GM12878 (cell line): ENCODE results near the gene SNAP47. TPM values are rescaled to one million over a fixed set of nuclear protein-coding genes. Genes with fewer than 3 reads are reported as not detected.

Source experiments
- ATAC-seq: fragments of 200-7000 bp; cut with Tn5 transposase; 3 replicates; pipeline ENCODE4 v1.9.1; 2020; ENCODE audit warnings: mild to moderate bottlenecking, moderate library complexity
- BruUV-seq: library from RNA; stranded (reverse); fragments of 400-500 nt; replicated peaks from 2 replicates; lab custom pipeline; 2021; lab: Mats Ljungman, UMichigan
- CTCF ChIA-PET: fragments of 300-600 bp; sonication (Branson Sonifier 250); formaldehyde crosslinking; extraction: SDS; loops from one replicate; lab custom pipeline; 2021; ENCODE audit warnings: inconsistent platforms; lab: Yijun Ruan, JAX
- POLR2A ChIA-PET: fragments of 350-600 bp; formaldehyde crosslinking; extraction: SDS; loops from one replicate; lab custom pipeline; 2021; ENCODE audit warnings: inconsistent platforms; lab: Charles Lee
- RAD21 ChIA-PET: fragments of 300-600 bp; sonication (Branson Sonifier 250); formaldehyde crosslinking; loops from one replicate; lab custom pipeline; 2023; ENCODE audit warnings: antibody characterized with exemption; ENCODE audit not compliant: unreplicated experiment; lab: Charles Lee
- SMC1A ChIA-PET: fragments of 300-600 bp; sonication (Branson Sonifier 250); formaldehyde crosslinking; loops from one replicate; lab custom pipeline; 2023; ENCODE audit not compliant: unreplicated experiment, uncharacterized antibody; lab: Charles Lee
- DNase-seq: peaks from one replicate; pipeline ENCODE4 v3.0.0-alpha.2; 2011; ENCODE audit warnings: low read depth, low spot score
- FAIRE-seq: peaks from 3 replicates; lab custom pipeline; 2011; peaks lifted over from hg19 to GRCh38; lab: Jason Lieb, UNC
- H2AFZ ChIP-seq: 2 replicates; pipeline ENCODE4 v1.6.0; 2011; ENCODE audit warnings: low read depth, low read length, control low read depth; ENCODE audit not compliant: control insufficient read depth
- H3K27ac ChIP-seq: 2 replicates; pipeline ENCODE4 v1.5.1; 2011; ENCODE audit warnings: control low read depth; ENCODE audit not compliant: control insufficient read depth, insufficient read depth
- H3K27me3 ChIP-seq, 2 experiments: replicated peaks in 1 of 2; 2 replicates each; pipeline versions ENCODE4 v1.6.0 to v1.6.1; 2011; ENCODE audit warnings: low read length in 1 of 2; ENCODE audit not compliant: control insufficient read depth in 2 of 2, insufficient read depth in 2 of 2
- H3K36me3 ChIP-seq, 2 experiments: 2 replicates each; pipeline ENCODE4 v1.5.1; 2011; ENCODE audit warnings: low read length in 1 of 2; ENCODE audit not compliant: control insufficient read depth in 2 of 2, insufficient read depth in 2 of 2
- H3K4me1 ChIP-seq: 2 replicates; pipeline ENCODE4 v1.6.1; 2011; ENCODE audit warnings: mild to moderate bottlenecking, low read length, moderate library complexity, mixed read lengths; ENCODE audit not compliant: control insufficient read depth, insufficient read depth
- H3K4me2 ChIP-seq: 2 replicates; pipeline ENCODE4 v1.6.0; 2011; ENCODE audit warnings: control low read depth; ENCODE audit not compliant: control insufficient read depth, insufficient read depth
- H3K4me3 ChIP-seq: fragments of 200-600 bp; sonication (generic); 2 replicates; pipeline ENCODE4 v1.5.1; 2016
- H3K79me2 ChIP-seq: 2 replicates; pipeline ENCODE4 v1.6.0; 2011; ENCODE audit warnings: low read length; ENCODE audit not compliant: control insufficient read depth, insufficient read depth
- H3K9ac ChIP-seq: 2 replicates; pipeline ENCODE4 v1.8.0; 2011; ENCODE audit warnings: low read length, control low read depth, mixed read lengths; ENCODE audit not compliant: control insufficient read depth, insufficient read depth
- H3K9me3 ChIP-seq: replicated peaks from 3 replicates; pipeline ENCODE4 v1.5.1; 2011; ENCODE audit warnings: mild to moderate bottlenecking, low read length; ENCODE audit not compliant: control insufficient read depth, insufficient read depth
- H4K20me1 ChIP-seq: 2 replicates; pipeline ENCODE4 v1.6.0; 2011; ENCODE audit not compliant: control insufficient read depth, insufficient read depth
- ATF2 ChIP-seq: IDR thresholded peaks from 2 replicates; pipeline ENCODE4 v1.6.1; 2012; ENCODE audit warnings: low read length, inconsistent platforms
- CEBPB ChIP-seq, 2 experiments: fragments of 150-350 bp in 1 of 2; IDR thresholded peaks; 2 replicates each; pipeline ENCODE4 v1.6.1; 2012 to 2014; ENCODE audit warnings: low read depth in 2 of 2, low read length in 2 of 2, borderline replicate concordance in 1 of 2, inconsistent platforms in 1 of 2
- FOS ChIP-seq: IDR thresholded peaks from 3 replicates; pipeline ENCODE4 v1.6.1; 2011; ENCODE audit warnings: borderline replicate concordance; ENCODE audit not compliant: insufficient read length; ENCODE audit errors: extremely low read depth
- GATAD2B ChIP-seq: fragments of 450-650 bp; conservative IDR thresholded peaks from 2 replicates; pipeline ENCODE4 v1.6.1; 2017; ENCODE audit warnings: low read depth, mild to moderate bottlenecking, moderate library complexity
- NFIC ChIP-seq: IDR thresholded peaks from 2 replicates; pipeline ENCODE4 v1.6.1; 2012; ENCODE audit warnings: low read depth, mild to moderate bottlenecking, inconsistent platforms, low read length, moderate library complexity
- NKRF ChIP-seq: fragments of 450-650 bp; conservative IDR thresholded peaks from 2 replicates; pipeline ENCODE4 v1.6.1; 2017; ENCODE audit warnings: mild to moderate bottlenecking, moderate library complexity
- REST ChIP-seq: IDR thresholded peaks from 2 replicates; pipeline ENCODE4 v1.6.1; 2012; ENCODE audit warnings: mild to moderate bottlenecking, low read depth, low read length
- SIN3A ChIP-seq: IDR thresholded peaks from 2 replicates; pipeline ENCODE4 v1.6.1; 2012; ENCODE audit warnings: low read depth, low read length, improper control_type of control experiment
- SIX5 ChIP-seq: IDR thresholded peaks from 2 replicates; pipeline ENCODE4 v1.6.1; 2011; ENCODE audit warnings: mild to moderate bottlenecking, low read depth, low read length, moderate library complexity; ENCODE audit not compliant: severe bottlenecking
- ZNF274 ChIP-seq: IDR thresholded peaks from one replicate; pipeline ENCODE4 v1.8.0; 2011; ENCODE audit not compliant: insufficient read length, insufficient read depth
- ZNF622 ChIP-seq: fragments of 450-650 bp; IDR thresholded peaks from 2 replicates; pipeline ENCODE4 v1.6.1; 2017; ENCODE audit warnings: mild to moderate bottlenecking, inconsistent platforms
- WGBS: methylation state at CpG from one replicate; pipeline ENCODE4 v1.1.6; 2016; ENCODE audit warnings: low lambda C conversion rate; ENCODE audit not compliant: insufficient replicate concordance, insufficient coverage; ENCODE audit errors: missing lambda C conversion rate; 5-methylcytosine and 5-hydroxymethylcytosine counted together
- in situ Hi-C: fragments of 300-500 bp; cut with MboI; formaldehyde crosslinking; loops from 9 replicates; pipeline ENCODE4 v1.14.3; 2018; ENCODE audit warnings: mixed read lengths
- intact Hi-C: fragments of 100-400 bp; cut with micrococcal nuclease; formaldehyde crosslinking; loops from one replicate; pipeline ENCODE4 v1.14.2; 2022; ENCODE audit not compliant: unreplicated experiment
- polyA plus RNA-seq, 11 experiments: library from polyadenylated mRNA; depleted of rRNA in 4 of 11; unstranded in 6 of 11; stranded (reverse) in 5 of 11; fragments of >200 nt; fragmentation: Nextera tagmentation in 4 of 11; fragmentation: Illumina TruSeq in 1 of 11; extraction: Ambion mirVana in 4 of 11; extraction: Trizol in 1 of 11; gene quantifications; 1 replicate in 1 of 11; 2 replicates in 10 of 11; pipeline versions ENCODE4 v1.2.1 to v1.2.3, GENCODE V29; 2011 to 2016; ENCODE audit warnings: inconsistent platforms in 2 of 11, missing spikeins in 2 of 11, low read depth in 1 of 11
- total RNA-seq, 4 experiments: library from RNA; depleted of rRNA in 3 of 4; stranded (reverse); fragments of >200 nt in 3 of 4; fragmentation: Illumina TruSeq in 1 of 4; extraction: Trizol in 1 of 4; gene quantifications; 2 replicates each; pipeline versions ENCODE4 v1.2.1 to v1.2.3, GENCODE V29; 2013 to 2021

Gene SNAP47
- total and polyA plus RNA-seq, 10 of the 15 experiments (the other 5 are each of a cell fraction or from before 2014, with no cell fraction given): 1.3 to 39.6 (median 25.2) TPM

- TF ChIP-seq REST: no peak
Measured at GRCh38 chr1:227790034-227790400, 54.8 kb downstream of the SNAP47 start (continued).

- ChIA-PET RAD21 (no interaction called here), SMC1A (no interaction called here), POLR2A (no interaction called here), CTCF (no interaction called here)
- Histone ChIP-seq H3K4me1 (peaks cover 6% of the 10 kb centered on the region; the same call in 1 of the 2 replicates), H2AFZ (no peak overlapping the region), H3K27me3 (no peaks in the 10 kb centered on the region), H4K20me1 (no peaks in the 10 kb centered on the region), H3K9me3 (no peaks in the 10 kb centered on the region), H3K79me2 (no peaks in the 10 kb centered on the region), H3K4me3 (no peak overlapping the region), H3K36me3 (no peaks in the 10 kb centered on the region), H3K27ac (no peak overlapping the region), H3K9ac (no peak overlapping the region), H3K4me2 (no peak overlapping the region)
- no peak for FAIRE-seq
- intact Hi-C loops: no loop called here
- WGBS: 49% methylated on average over 4 of the region's 4 CpGs
- DNase-seq: no peak
- TF ChIP-seq NKRF: no peak
- TF ChIP-seq ATF2: no peak
- TF ChIP-seq NFIC: no peak
- TF ChIP-seq SIN3A: no peak
- TF ChIP-seq GATAD2B: no peak
- no peak for TF ChIP-seq FOS
- TF ChIP-seq ZNF274: no peak
- TF ChIP-seq ZNF622: no peak
- no peak for TF ChIP-seq CEBPB (IDR thresholded peaks at IDR 0.05; ENCODE audit: borderline replicate concordance in 1 of 2, low read depth in 2 of 2, low read length in 2 of 2)
- no peak for TF ChIP-seq SIX5
- no TSS peak for BruUV-seq
- ATAC-seq: no peak
- in situ Hi-C loops: no loop called here
Measured at GRCh38 chr1:227790868-227791267, 55.6 kb downstream of the SNAP47 start.
